K562 (cell line): ENCODE results near the gene USP38.

ENCODE experiments used
- EP300 ChIP-seq: IDR thresholded peaks from 2 replicates; pipeline ENCODE4 v1.6.1; 2012; ENCODE audit warnings: low read length, improper control_type of control experiment
- FOXJ2 ChIP-seq: fragments of 200-800 bp; sonication (Bioruptor generic); IDR thresholded peaks from 2 replicates; pipeline ENCODE4 v1.6.1; 2016; ENCODE audit warnings: missing genetic modification characterization, missing compliant biosample characterization
- HMG20B ChIP-seq: fragments of 250-450 bp; sonication (Bioruptor Pico); IDR thresholded peaks from 2 replicates; pipeline ENCODE4 v1.5.0; 2021; ENCODE audit warnings: mild to moderate bottlenecking
- IRF2 ChIP-seq: sonication (generic); formaldehyde crosslinking; IDR thresholded peaks from 2 replicates; pipeline ENCODE4 v1.8.1; 2022; ENCODE audit warnings: mild to moderate bottlenecking, missing genetic modification reagents
- POLR2AphosphoS5 ChIP-seq: IDR thresholded peaks from 2 replicates; pipeline ENCODE4 v1.6.1; 2011; ENCODE audit warnings: mild to moderate bottlenecking, low read depth, low read length, moderate library complexity; ENCODE audit not compliant: control insufficient read depth, insufficient read depth
- SMC3 ChIP-seq: conservative IDR thresholded peaks from 2 replicates; pipeline ENCODE4 v1.6.1; 2011; ENCODE audit warnings: low read depth, low read length, improper control_type of control experiment; ENCODE audit not compliant: insufficient read depth
- TF ChIP-seq, protein P1 (sequence below): sonication (generic); formaldehyde crosslinking; IDR thresholded peaks from 2 replicates; pipeline ENCODE4 v1.8.0; 2022; ENCODE audit warnings: missing genetic modification reagents, mild to moderate bottlenecking, borderline replicate concordance
- TF ChIP-seq, protein P2 (sequence below): sonication (generic); formaldehyde crosslinking; IDR thresholded peaks from 2 replicates; pipeline ENCODE4 v1.8.1; 2023; ENCODE audit warnings: mild to moderate bottlenecking, missing genetic modification reagents
- TF ChIP-seq, protein P3 (sequence below): fragments of 450-650 bp; IDR thresholded peaks from 2 replicates; pipeline ENCODE4 v1.6.1; 2016; ENCODE audit warnings: missing biosample characterization, missing genetic modification characterization
- TF ChIP-seq, protein P4 (sequence below), 3 experiments: IDR thresholded peaks in 2 of 3; conservative IDR thresholded peaks in 1 of 3; 2 replicates each; pipeline ENCODE4 v1.5.1; 2011 to 2012; ENCODE audit warnings: low read length in 3 of 3, mild to moderate bottlenecking in 3 of 3, control low read depth in 2 of 3, improper control_type of control experiment in 1 of 3, inconsistent platforms in 1 of 3, low read depth in 1 of 3, mixed read lengths in 1 of 3, moderate library complexity in 1 of 3; ENCODE audit not compliant: insufficient read depth in 2 of 3
- TF ChIP-seq, protein P5 (sequence below): fragments of 150-350 bp; conservative IDR thresholded peaks from 2 replicates; pipeline ENCODE4 v1.6.1; 2014; ENCODE audit warnings: low read length

DNA sequence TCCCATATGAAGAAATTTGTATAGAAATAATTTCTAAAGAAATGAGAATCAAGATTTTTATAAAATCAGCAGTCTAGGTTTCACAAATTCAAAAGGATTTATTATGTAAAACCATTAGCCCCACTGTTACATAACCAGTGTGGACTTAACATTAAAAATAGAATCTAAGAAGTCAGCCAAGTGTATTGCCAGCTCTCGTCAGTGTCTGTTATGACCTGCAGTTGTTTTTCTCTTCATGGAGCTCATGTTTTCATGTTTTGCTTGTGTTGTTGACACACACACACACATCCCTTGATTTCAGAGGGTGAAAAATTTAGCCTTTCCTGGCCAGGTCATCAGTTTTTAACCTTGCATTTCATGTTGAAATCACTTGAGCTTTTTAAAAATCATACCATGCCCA, 39.5 kb downstream of the USP38 start:
- TF ChIP-seq, protein P1, sequence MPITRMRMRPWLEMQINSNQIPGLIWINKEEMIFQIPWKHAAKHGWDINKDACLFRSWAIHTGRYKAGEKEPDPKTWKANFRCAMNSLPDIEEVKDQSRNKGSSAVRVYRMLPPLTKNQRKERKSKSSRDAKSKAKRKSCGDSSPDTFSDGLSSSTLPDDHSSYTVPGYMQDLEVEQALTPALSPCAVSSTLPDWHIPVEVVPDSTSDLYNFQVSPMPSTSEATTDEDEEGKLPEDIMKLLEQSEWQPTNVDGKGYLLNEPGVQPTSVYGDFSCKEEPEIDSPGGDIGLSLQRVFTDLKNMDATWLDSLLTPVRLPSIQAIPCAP, result no peak
- TF ChIP-seq POLR2AphosphoS5 (no peak), IRF2 (CRISPR knock-in tag) (no peak), EP300 (no peak), HMG20B (CRISPR knock-in tag) (no peak), FOXJ2 (tag) (no peak), SMC3 (no peak)
- TF ChIP-seq, protein P2, sequence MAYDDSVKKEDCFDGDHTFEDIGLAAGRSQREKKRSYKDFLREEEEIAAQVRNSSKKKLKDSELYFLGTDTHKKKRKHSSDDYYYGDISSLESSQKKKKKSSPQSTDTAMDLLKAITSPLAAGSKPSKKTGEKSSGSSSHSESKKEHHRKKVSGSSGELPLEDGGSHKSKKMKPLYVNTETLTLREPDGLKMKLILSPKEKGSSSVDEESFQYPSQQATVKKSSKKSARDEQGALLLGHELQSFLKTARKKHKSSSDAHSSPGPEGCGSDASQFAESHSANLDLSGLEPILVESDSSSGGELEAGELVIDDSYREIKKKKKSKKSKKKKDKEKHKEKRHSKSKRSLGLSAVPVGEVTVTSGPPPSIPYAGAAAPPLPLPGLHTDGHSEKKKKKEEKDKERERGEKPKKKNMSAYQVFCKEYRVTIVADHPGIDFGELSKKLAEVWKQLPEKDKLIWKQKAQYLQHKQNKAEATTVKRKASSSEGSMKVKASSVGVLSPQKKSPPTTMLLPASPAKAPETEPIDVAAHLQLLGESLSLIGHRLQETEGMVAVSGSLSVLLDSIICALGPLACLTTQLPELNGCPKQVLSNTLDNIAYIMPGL (CRISPR knock-in tag), result no peak
- TF ChIP-seq, protein P3, sequence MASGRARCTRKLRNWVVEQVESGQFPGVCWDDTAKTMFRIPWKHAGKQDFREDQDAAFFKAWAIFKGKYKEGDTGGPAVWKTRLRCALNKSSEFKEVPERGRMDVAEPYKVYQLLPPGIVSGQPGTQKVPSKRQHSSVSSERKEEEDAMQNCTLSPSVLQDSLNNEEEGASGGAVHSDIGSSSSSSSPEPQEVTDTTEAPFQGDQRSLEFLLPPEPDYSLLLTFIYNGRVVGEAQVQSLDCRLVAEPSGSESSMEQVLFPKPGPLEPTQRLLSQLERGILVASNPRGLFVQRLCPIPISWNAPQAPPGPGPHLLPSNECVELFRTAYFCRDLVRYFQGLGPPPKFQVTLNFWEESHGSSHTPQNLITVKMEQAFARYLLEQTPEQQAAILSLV (tag), result no peak
- TF ChIP-seq, protein P4, sequence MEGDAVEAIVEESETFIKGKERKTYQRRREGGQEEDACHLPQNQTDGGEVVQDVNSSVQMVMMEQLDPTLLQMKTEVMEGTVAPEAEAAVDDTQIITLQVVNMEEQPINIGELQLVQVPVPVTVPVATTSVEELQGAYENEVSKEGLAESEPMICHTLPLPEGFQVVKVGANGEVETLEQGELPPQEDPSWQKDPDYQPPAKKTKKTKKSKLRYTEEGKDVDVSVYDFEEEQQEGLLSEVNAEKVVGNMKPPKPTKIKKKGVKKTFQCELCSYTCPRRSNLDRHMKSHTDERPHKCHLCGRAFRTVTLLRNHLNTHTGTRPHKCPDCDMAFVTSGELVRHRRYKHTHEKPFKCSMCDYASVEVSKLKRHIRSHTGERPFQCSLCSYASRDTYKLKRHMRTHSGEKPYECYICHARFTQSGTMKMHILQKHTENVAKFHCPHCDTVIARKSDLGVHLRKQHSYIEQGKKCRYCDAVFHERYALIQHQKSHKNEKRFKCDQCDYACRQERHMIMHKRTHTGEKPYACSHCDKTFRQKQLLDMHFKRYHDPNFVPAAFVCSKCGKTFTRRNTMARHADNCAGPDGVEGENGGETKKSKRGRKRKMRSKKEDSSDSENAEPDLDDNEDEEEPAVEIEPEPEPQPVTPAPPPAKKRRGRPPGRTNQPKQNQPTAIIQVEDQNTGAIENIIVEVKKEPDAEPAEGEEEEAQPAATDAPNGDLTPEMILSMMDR (IDR thresholded peaks at IDR 0.05 in 2 of 3, conservative IDR thresholded peaks at IDR 0.05 in 1 of 3; ENCODE audit: insufficient read depth in 2 of 3, low read depth in 1 of 3, low read length in 3 of 3), result no peak
- TF ChIP-seq, protein P5, sequence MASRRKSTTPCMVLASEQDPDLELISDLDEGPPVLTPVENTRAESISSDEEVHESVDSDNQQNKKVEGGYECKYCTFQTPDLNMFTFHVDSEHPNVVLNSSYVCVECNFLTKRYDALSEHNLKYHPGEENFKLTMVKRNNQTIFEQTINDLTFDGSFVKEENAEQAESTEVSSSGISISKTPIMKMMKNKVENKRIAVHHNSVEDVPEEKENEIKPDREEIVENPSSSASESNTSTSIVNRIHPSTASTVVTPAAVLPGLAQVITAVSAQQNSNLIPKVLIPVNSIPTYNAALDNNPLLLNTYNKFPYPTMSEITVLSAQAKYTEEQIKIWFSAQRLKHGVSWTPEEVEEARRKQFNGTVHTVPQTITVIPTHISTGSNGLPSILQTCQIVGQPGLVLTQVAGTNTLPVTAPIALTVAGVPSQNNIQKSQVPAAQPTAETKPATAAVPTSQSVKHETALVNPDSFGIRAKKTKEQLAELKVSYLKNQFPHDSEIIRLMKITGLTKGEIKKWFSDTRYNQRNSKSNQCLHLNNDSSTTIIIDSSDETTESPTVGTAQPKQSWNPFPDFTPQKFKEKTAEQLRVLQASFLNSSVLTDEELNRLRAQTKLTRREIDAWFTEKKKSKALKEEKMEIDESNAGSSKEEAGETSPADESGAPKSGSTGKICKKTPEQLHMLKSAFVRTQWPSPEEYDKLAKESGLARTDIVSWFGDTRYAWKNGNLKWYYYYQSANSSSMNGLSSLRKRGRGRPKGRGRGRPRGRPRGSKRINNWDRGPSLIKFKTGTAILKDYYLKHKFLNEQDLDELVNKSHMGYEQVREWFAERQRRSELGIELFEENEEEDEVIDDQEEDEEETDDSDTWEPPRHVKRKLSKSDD, result no peak
